H9 (cell line): ENCODE results near the gene TMPRSS3. TPM values are rescaled to one million over a fixed set of nuclear protein-coding genes. Genes with fewer than 3 reads are reported as not detected.

ENCODE experiments used
- DNase-seq: peaks from one replicate; pipeline ENCODE4 v3.0.0-alpha.2; 2017
- H2AFZ ChIP-seq: one replicate; pipeline ENCODE4 v1.6.1; 2013; ENCODE audit warnings: mild to moderate bottlenecking, low read length, control low read depth, moderate library complexity
- H2AK5ac ChIP-seq: 2 replicates; pipeline ENCODE4 v1.6.1; 2013; ENCODE audit warnings: low read length, control low read depth, mixed read lengths; ENCODE audit not compliant: insufficient read length
- H2BK120ac ChIP-seq: one replicate; pipeline ENCODE4 v1.6.1; 2013; ENCODE audit warnings: low read depth, mild to moderate bottlenecking, low read length, control low read depth, inconsistent platforms; ENCODE audit not compliant: poor library complexity, severe bottlenecking
- H2BK12ac ChIP-seq: 2 replicates; pipeline ENCODE4 v1.6.1; 2013; ENCODE audit warnings: low read length, control low read depth, mixed read lengths, low read depth; ENCODE audit not compliant: insufficient read length
- H2BK15ac ChIP-seq: 2 replicates; pipeline ENCODE4 v1.6.1; 2013; ENCODE audit warnings: low read depth, low read length, control low read depth
- H2BK20ac ChIP-seq: one replicate; pipeline ENCODE4 v1.6.1; 2013; ENCODE audit warnings: low read depth, mild to moderate bottlenecking, low read length, control low read depth, inconsistent platforms; ENCODE audit not compliant: poor library complexity, severe bottlenecking
- H2BK5ac ChIP-seq: 2 replicates; pipeline ENCODE4 v1.6.1; 2013; ENCODE audit warnings: low read length, control low read depth, mixed read lengths; ENCODE audit not compliant: insufficient read length
- H3K14ac ChIP-seq: 2 replicates; pipeline ENCODE4 v1.6.1; 2013; ENCODE audit warnings: low read length, control low read depth; ENCODE audit not compliant: insufficient read depth
- H3K18ac ChIP-seq: 2 replicates; pipeline ENCODE4 v1.6.1; 2013; ENCODE audit warnings: low read depth, mild to moderate bottlenecking, mixed read lengths, low read length, control low read depth; ENCODE audit not compliant: insufficient read length
- H3K23ac ChIP-seq: 2 replicates; pipeline ENCODE4 v1.6.1; 2013; ENCODE audit warnings: low read length, control low read depth, mixed read lengths, low read depth; ENCODE audit not compliant: insufficient read length
- H3K23me2 ChIP-seq: 2 replicates; pipeline ENCODE4 v1.6.1; 2013; ENCODE audit warnings: low read depth, mild to moderate bottlenecking, mixed read lengths, low read length, control low read depth; ENCODE audit not compliant: insufficient read length, poor library complexity, severe bottlenecking
- H3K27ac ChIP-seq: 2 replicates; pipeline ENCODE4 v1.5.1; 2013; ENCODE audit warnings: low read length, control low read depth, mixed read lengths, low read depth; ENCODE audit not compliant: insufficient read length
- H3K27me3 ChIP-seq: 2 replicates; pipeline ENCODE4 v1.6.1; 2013; ENCODE audit warnings: low read length, control low read depth, inconsistent platforms; ENCODE audit not compliant: insufficient read depth
- H3K4ac ChIP-seq: 2 replicates; pipeline ENCODE4 v1.6.1; 2013; ENCODE audit warnings: low read depth, mild to moderate bottlenecking, control low read depth, inconsistent platforms, low read length, moderate library complexity
- H3K4me1 ChIP-seq: 2 replicates; pipeline ENCODE4 v1.6.1; 2013; ENCODE audit warnings: low read length, control low read depth, inconsistent platforms; ENCODE audit not compliant: insufficient read depth
- H3K4me2 ChIP-seq: 2 replicates; pipeline ENCODE4 v1.6.1; 2013; ENCODE audit warnings: low read length, control low read depth, mixed read lengths; ENCODE audit not compliant: insufficient read length, insufficient read depth
- H3K56ac ChIP-seq: 2 replicates; pipeline ENCODE4 v1.6.1; 2013; ENCODE audit warnings: low read depth, mild to moderate bottlenecking, mixed read lengths, low read length, control low read depth; ENCODE audit not compliant: insufficient read length
- H3K79me1 ChIP-seq: 2 replicates; pipeline ENCODE4 v1.6.1; 2013; ENCODE audit warnings: low read depth, mild to moderate bottlenecking, moderate library complexity, low read length, control low read depth, inconsistent platforms; ENCODE audit not compliant: insufficient read depth, poor library complexity, severe bottlenecking
- H3K79me2 ChIP-seq: 2 replicates; pipeline ENCODE4 v1.6.1; 2013; ENCODE audit warnings: low read length, control low read depth, inconsistent platforms; ENCODE audit not compliant: insufficient read depth
- H3K9ac ChIP-seq: 2 replicates; pipeline ENCODE4 v1.6.1; 2013; ENCODE audit warnings: low read length, control low read depth, mixed read lengths; ENCODE audit not compliant: insufficient read length; ENCODE audit errors: extremely low read depth
- H3K9me3 ChIP-seq: one replicate; pipeline ENCODE4 v1.6.1; 2013; ENCODE audit warnings: low read depth, low read length, inconsistent platforms; ENCODE audit not compliant: control insufficient read depth
- H3T11ph ChIP-seq: one replicate; pipeline ENCODE4 v1.6.1; 2013; ENCODE audit warnings: mild to moderate bottlenecking, low read length, control low read depth, inconsistent platforms
- H4K20me1 ChIP-seq: one replicate; pipeline ENCODE4 v1.6.1; 2013; ENCODE audit not compliant: control insufficient read depth, insufficient read length, insufficient read depth
- H4K5ac ChIP-seq: 2 replicates; pipeline ENCODE4 v1.6.1; 2013; ENCODE audit warnings: low read depth, mild to moderate bottlenecking, mixed read lengths, low read length, control low read depth; ENCODE audit not compliant: insufficient read length
- H4K8ac ChIP-seq: replicated peaks from 2 replicates; pipeline ENCODE4 v1.6.1; 2013; ENCODE audit warnings: low read length, control low read depth, mixed read lengths, low read depth; ENCODE audit not compliant: insufficient read length
- H4K91ac ChIP-seq: 2 replicates; pipeline ENCODE4 v1.6.1; 2013; ENCODE audit warnings: low read depth, mild to moderate bottlenecking, moderate library complexity, mixed read lengths, low read length, control low read depth; ENCODE audit not compliant: insufficient read length
- H3K27ac Mint-ChIP-seq, 3 experiments: 2 replicates in 2 of 3; 3 replicates in 1 of 3; pipeline ENCODE4 v1.8.0; 2020 to 2021; ENCODE audit warnings: mixed read lengths in 3 of 3, mild to moderate bottlenecking in 1 of 3, moderate library complexity in 1 of 3
- H3K27me3 Mint-ChIP-seq: 2 replicates; pipeline ENCODE4 v1.8.0; 2021; ENCODE audit warnings: low read depth, mild to moderate bottlenecking, moderate library complexity, mixed read lengths
- H3K36me3 Mint-ChIP-seq, 3 experiments: 2 replicates in 2 of 3; 3 replicates in 1 of 3; pipeline ENCODE4 v1.8.0; 2020 to 2021; ENCODE audit warnings: low read depth in 3 of 3, mixed read lengths in 3 of 3; ENCODE audit not compliant: insufficient read depth in 1 of 3
- H3K4me1 Mint-ChIP-seq, 2 experiments: 2 replicates each; pipeline ENCODE4 v1.8.0; 2020; ENCODE audit warnings: mixed read lengths in 2 of 2
- H3K4me3 Mint-ChIP-seq, 2 experiments: 2 replicates in 1 of 2; 3 replicates in 1 of 2; pipeline ENCODE4 v1.8.0; 2020 to 2021; ENCODE audit warnings: mild to moderate bottlenecking in 2 of 2, mixed read lengths in 2 of 2, moderate library complexity in 1 of 2
- H3K9me3 Mint-ChIP-seq, 2 experiments: 2 replicates in 1 of 2; 3 replicates in 1 of 2; pipeline ENCODE4 v1.8.0; 2020; ENCODE audit warnings: mild to moderate bottlenecking in 2 of 2, mixed read lengths in 2 of 2, moderate library complexity in 1 of 2
- WGBS: extraction: QIAGEN DNeasy Blood & Tissue Kit; methylation state at CpG from one replicate; pipeline ENCODE4 v1.1.7; 2013; ENCODE audit warnings: missing lambda C conversion rate, low lambda C conversion rate, mixed read lengths; ENCODE audit not compliant: insufficient read length; ENCODE audit errors: extremely low coverage; 5-methylcytosine and 5-hydroxymethylcytosine counted together
- total RNA-seq: library from RNA; stranded (reverse); gene quantifications from 2 replicates; pipeline ENCODE4 v1.2.1, GENCODE V29; 2021
- TF ChIP-seq, protein P1 (sequence below): fragments of 200-600 bp; sonication (generic); conservative IDR thresholded peaks from 3 replicates; pipeline ENCODE4 v1.8.0; 2021; ENCODE audit warnings: antibody characterized with exemption, mild to moderate bottlenecking

The TMPRSS3 gene
- total RNA-seq, 1 experiment from 2014 or later, result 0.31 TPM

DNA sequence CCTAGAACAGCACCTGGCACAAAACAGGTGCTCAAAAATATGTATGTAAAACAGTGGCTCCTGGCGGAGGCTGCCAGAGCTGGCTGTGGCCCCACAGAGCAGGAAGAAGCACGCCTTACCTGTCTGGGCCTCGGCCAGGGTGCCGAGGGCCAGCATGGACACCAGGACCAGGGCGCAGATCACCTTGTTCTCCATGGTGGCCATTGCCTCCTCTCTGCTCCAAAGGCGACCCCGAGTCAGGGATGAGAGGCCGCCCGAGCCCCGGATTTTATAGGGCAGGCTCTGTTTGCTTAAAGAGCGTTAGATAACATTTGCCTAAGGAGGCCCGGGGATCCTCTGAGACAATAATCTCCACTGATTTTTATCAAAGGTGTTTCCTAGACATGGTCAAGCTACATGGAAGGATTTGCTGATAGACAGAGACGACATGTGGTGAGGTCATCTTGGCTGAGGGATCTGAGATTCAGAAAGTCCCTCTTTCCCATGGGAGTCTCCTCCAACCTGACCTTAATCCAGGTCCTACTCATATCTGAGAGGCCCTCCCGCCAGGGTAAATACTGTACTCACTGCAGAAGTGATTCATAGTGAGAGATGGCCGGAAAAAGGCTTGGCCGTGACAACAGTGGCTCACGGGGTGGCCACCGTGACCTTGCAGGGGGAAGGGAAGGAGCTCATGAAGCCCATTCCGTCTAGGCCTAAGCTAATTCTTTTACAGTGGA is 29.4 kb downstream of the TMPRSS3 start, which contains the start of gene TFF1:
TSS of gene TFF1 (minus strand) at position 244 of the 719 bp plus-strand sequence. CDS start at position 204, 40 bp downstream.
- Histone ChIP-seq H3K4ac (no peak within 1 kb of the TSS), H3K9me3 (no peaks in the 10 kb centered on the region), H3K27me3 (no peaks in the 10 kb centered on the region), H3K79me1 (no peaks in the 10 kb centered on the region), H4K5ac (no peak within 1 kb of the TSS), H3K79me2 (no peaks in the 10 kb centered on the region), H3K27ac (no peak within 1 kb of the TSS), H3K4me2 (no peak within 1 kb of the TSS), H3T11ph (no peak within 1 kb of the TSS), H3K9ac (no peak within 1 kb of the TSS), H2AK5ac (no peak within 1 kb of the TSS), H2BK15ac (no peak within 1 kb of the TSS), H2BK120ac (no peak within 1 kb of the TSS), H4K20me1 (no peaks in the 10 kb centered on the region), H3K14ac (no peak within 1 kb of the TSS), H3K23ac (no peak within 1 kb of the TSS), H3K4me1 (no peaks in the 10 kb centered on the region; the same call in 1 of the 2 replicates), H2BK5ac (no peak within 1 kb of the TSS), H2BK12ac (no peak within 1 kb of the TSS), H2BK20ac (no peak within 1 kb of the TSS), H3K18ac (no peak within 1 kb of the TSS), H4K91ac (no peak within 1 kb of the TSS), H3K23me2 (no peaks in the 10 kb centered on the region), H3K56ac (no peak within 1 kb of the TSS), H4K8ac (no peak within 1 kb of the TSS), H2AFZ (no peak within 1 kb of the TSS)
- peaks cover 0 to 2% of the 10 kb centered on the region in 2 experiments; a peak in 1 of 4 replicates for H3K4me1 Mint-ChIP-seq
- H3K4me3 Mint-ChIP-seq, result no peak within 1 kb of the TSS
- H3K36me3 Mint-ChIP-seq, result no peaks in the 10 kb centered on the region; a peak in 1 of 7 replicates
- H3K9me3 Mint-ChIP-seq, result no peaks in the 10 kb centered on the region; a peak in 1 of 5 replicates
- DNase-seq, result no peak
- peak within 1 kb of the TSS; percentile 44 to 59 (median 56); a peak in 4 of 7 replicates for H3K27ac Mint-ChIP-seq
- no CpG with 5 or more reads among the region's 19 CpGs for WGBS
- peaks cover 13% of the 10 kb centered on the region for H3K27me3 Mint-ChIP-seq
- TF ChIP-seq, protein P1, sequence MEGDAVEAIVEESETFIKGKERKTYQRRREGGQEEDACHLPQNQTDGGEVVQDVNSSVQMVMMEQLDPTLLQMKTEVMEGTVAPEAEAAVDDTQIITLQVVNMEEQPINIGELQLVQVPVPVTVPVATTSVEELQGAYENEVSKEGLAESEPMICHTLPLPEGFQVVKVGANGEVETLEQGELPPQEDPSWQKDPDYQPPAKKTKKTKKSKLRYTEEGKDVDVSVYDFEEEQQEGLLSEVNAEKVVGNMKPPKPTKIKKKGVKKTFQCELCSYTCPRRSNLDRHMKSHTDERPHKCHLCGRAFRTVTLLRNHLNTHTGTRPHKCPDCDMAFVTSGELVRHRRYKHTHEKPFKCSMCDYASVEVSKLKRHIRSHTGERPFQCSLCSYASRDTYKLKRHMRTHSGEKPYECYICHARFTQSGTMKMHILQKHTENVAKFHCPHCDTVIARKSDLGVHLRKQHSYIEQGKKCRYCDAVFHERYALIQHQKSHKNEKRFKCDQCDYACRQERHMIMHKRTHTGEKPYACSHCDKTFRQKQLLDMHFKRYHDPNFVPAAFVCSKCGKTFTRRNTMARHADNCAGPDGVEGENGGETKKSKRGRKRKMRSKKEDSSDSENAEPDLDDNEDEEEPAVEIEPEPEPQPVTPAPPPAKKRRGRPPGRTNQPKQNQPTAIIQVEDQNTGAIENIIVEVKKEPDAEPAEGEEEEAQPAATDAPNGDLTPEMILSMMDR, result no peak
